H9 (cell line): ENCODE results near the gene BZW2. TPM values are rescaled to one million over a fixed set of nuclear protein-coding genes. Genes with fewer than 3 reads are reported as not detected.
A peak's percentile ranks its signal among the peaks of the same experiment; 100 is the strongest.

Source experiments
- DNase-seq: peaks from one replicate; pipeline ENCODE4 v3.0.0-alpha.2; 2017
- H2AFZ ChIP-seq: one replicate; pipeline ENCODE4 v1.6.1; 2013; ENCODE audit warnings: mild to moderate bottlenecking, low read length, control low read depth, moderate library complexity
- H2AK5ac ChIP-seq: 2 replicates; pipeline ENCODE4 v1.6.1; 2013; ENCODE audit warnings: low read length, control low read depth, mixed read lengths; ENCODE audit not compliant: insufficient read length
- H2BK120ac ChIP-seq: one replicate; pipeline ENCODE4 v1.6.1; 2013; ENCODE audit warnings: low read depth, mild to moderate bottlenecking, low read length, control low read depth, inconsistent platforms; ENCODE audit not compliant: poor library complexity, severe bottlenecking
- H2BK12ac ChIP-seq: 2 replicates; pipeline ENCODE4 v1.6.1; 2013; ENCODE audit warnings: low read length, control low read depth, mixed read lengths, low read depth; ENCODE audit not compliant: insufficient read length
- H2BK15ac ChIP-seq: 2 replicates; pipeline ENCODE4 v1.6.1; 2013; ENCODE audit warnings: low read depth, low read length, control low read depth
- H2BK20ac ChIP-seq: one replicate; pipeline ENCODE4 v1.6.1; 2013; ENCODE audit warnings: low read depth, mild to moderate bottlenecking, low read length, control low read depth, inconsistent platforms; ENCODE audit not compliant: poor library complexity, severe bottlenecking
- H2BK5ac ChIP-seq: 2 replicates; pipeline ENCODE4 v1.6.1; 2013; ENCODE audit warnings: low read length, control low read depth, mixed read lengths; ENCODE audit not compliant: insufficient read length
- H3K14ac ChIP-seq: 2 replicates; pipeline ENCODE4 v1.6.1; 2013; ENCODE audit warnings: low read length, control low read depth; ENCODE audit not compliant: insufficient read depth
- H3K18ac ChIP-seq: 2 replicates; pipeline ENCODE4 v1.6.1; 2013; ENCODE audit warnings: low read depth, mild to moderate bottlenecking, mixed read lengths, low read length, control low read depth; ENCODE audit not compliant: insufficient read length
- H3K23ac ChIP-seq: 2 replicates; pipeline ENCODE4 v1.6.1; 2013; ENCODE audit warnings: low read length, control low read depth, mixed read lengths, low read depth; ENCODE audit not compliant: insufficient read length
- H3K23me2 ChIP-seq: 2 replicates; pipeline ENCODE4 v1.6.1; 2013; ENCODE audit warnings: low read depth, mild to moderate bottlenecking, mixed read lengths, low read length, control low read depth; ENCODE audit not compliant: insufficient read length, poor library complexity, severe bottlenecking
- H3K27ac ChIP-seq: 2 replicates; pipeline ENCODE4 v1.5.1; 2013; ENCODE audit warnings: low read length, control low read depth, mixed read lengths, low read depth; ENCODE audit not compliant: insufficient read length
- H3K27me3 ChIP-seq: 2 replicates; pipeline ENCODE4 v1.6.1; 2013; ENCODE audit warnings: low read length, control low read depth, inconsistent platforms; ENCODE audit not compliant: insufficient read depth
- H3K4ac ChIP-seq: 2 replicates; pipeline ENCODE4 v1.6.1; 2013; ENCODE audit warnings: low read depth, mild to moderate bottlenecking, control low read depth, inconsistent platforms, low read length, moderate library complexity
- H3K4me1 ChIP-seq: 2 replicates; pipeline ENCODE4 v1.6.1; 2013; ENCODE audit warnings: low read length, control low read depth, inconsistent platforms; ENCODE audit not compliant: insufficient read depth
- H3K4me2 ChIP-seq: 2 replicates; pipeline ENCODE4 v1.6.1; 2013; ENCODE audit warnings: low read length, control low read depth, mixed read lengths; ENCODE audit not compliant: insufficient read length, insufficient read depth
- H3K56ac ChIP-seq: 2 replicates; pipeline ENCODE4 v1.6.1; 2013; ENCODE audit warnings: low read depth, mild to moderate bottlenecking, mixed read lengths, low read length, control low read depth; ENCODE audit not compliant: insufficient read length
- H3K79me1 ChIP-seq: 2 replicates; pipeline ENCODE4 v1.6.1; 2013; ENCODE audit warnings: low read depth, mild to moderate bottlenecking, moderate library complexity, low read length, control low read depth, inconsistent platforms; ENCODE audit not compliant: insufficient read depth, poor library complexity, severe bottlenecking
- H3K79me2 ChIP-seq: 2 replicates; pipeline ENCODE4 v1.6.1; 2013; ENCODE audit warnings: low read length, control low read depth, inconsistent platforms; ENCODE audit not compliant: insufficient read depth
- H3K9ac ChIP-seq: 2 replicates; pipeline ENCODE4 v1.6.1; 2013; ENCODE audit warnings: low read length, control low read depth, mixed read lengths; ENCODE audit not compliant: insufficient read length; ENCODE audit errors: extremely low read depth
- H3K9me3 ChIP-seq: one replicate; pipeline ENCODE4 v1.6.1; 2013; ENCODE audit warnings: low read depth, low read length, inconsistent platforms; ENCODE audit not compliant: control insufficient read depth
- H3T11ph ChIP-seq: one replicate; pipeline ENCODE4 v1.6.1; 2013; ENCODE audit warnings: mild to moderate bottlenecking, low read length, control low read depth, inconsistent platforms
- H4K20me1 ChIP-seq: one replicate; pipeline ENCODE4 v1.6.1; 2013; ENCODE audit not compliant: control insufficient read depth, insufficient read length, insufficient read depth
- H4K5ac ChIP-seq: 2 replicates; pipeline ENCODE4 v1.6.1; 2013; ENCODE audit warnings: low read depth, mild to moderate bottlenecking, mixed read lengths, low read length, control low read depth; ENCODE audit not compliant: insufficient read length
- H4K8ac ChIP-seq: replicated peaks from 2 replicates; pipeline ENCODE4 v1.6.1; 2013; ENCODE audit warnings: low read length, control low read depth, mixed read lengths, low read depth; ENCODE audit not compliant: insufficient read length
- H4K91ac ChIP-seq: 2 replicates; pipeline ENCODE4 v1.6.1; 2013; ENCODE audit warnings: low read depth, mild to moderate bottlenecking, moderate library complexity, mixed read lengths, low read length, control low read depth; ENCODE audit not compliant: insufficient read length
- H3K27ac Mint-ChIP-seq, 3 experiments: 2 replicates in 2 of 3; 3 replicates in 1 of 3; pipeline ENCODE4 v1.8.0; 2020 to 2021; ENCODE audit warnings: mixed read lengths in 3 of 3, mild to moderate bottlenecking in 1 of 3, moderate library complexity in 1 of 3
- H3K27me3 Mint-ChIP-seq: 2 replicates; pipeline ENCODE4 v1.8.0; 2021; ENCODE audit warnings: low read depth, mild to moderate bottlenecking, moderate library complexity, mixed read lengths
- H3K36me3 Mint-ChIP-seq, 3 experiments: 2 replicates in 2 of 3; 3 replicates in 1 of 3; pipeline ENCODE4 v1.8.0; 2020 to 2021; ENCODE audit warnings: low read depth in 3 of 3, mixed read lengths in 3 of 3; ENCODE audit not compliant: insufficient read depth in 1 of 3
- H3K4me1 Mint-ChIP-seq, 2 experiments: 2 replicates each; pipeline ENCODE4 v1.8.0; 2020; ENCODE audit warnings: mixed read lengths in 2 of 2
- H3K4me3 Mint-ChIP-seq, 2 experiments: 2 replicates in 1 of 2; 3 replicates in 1 of 2; pipeline ENCODE4 v1.8.0; 2020 to 2021; ENCODE audit warnings: mild to moderate bottlenecking in 2 of 2, mixed read lengths in 2 of 2, moderate library complexity in 1 of 2
- H3K9me3 Mint-ChIP-seq, 2 experiments: 2 replicates in 1 of 2; 3 replicates in 1 of 2; pipeline ENCODE4 v1.8.0; 2020; ENCODE audit warnings: mild to moderate bottlenecking in 2 of 2, mixed read lengths in 2 of 2, moderate library complexity in 1 of 2
- CTCF ChIP-seq: fragments of 200-600 bp; sonication (generic); conservative IDR thresholded peaks from 3 replicates; pipeline ENCODE4 v1.8.0; 2021; ENCODE audit warnings: antibody characterized with exemption, mild to moderate bottlenecking
- WGBS: extraction: QIAGEN DNeasy Blood & Tissue Kit; methylation state at CpG from one replicate; pipeline ENCODE4 v1.1.7; 2013; ENCODE audit warnings: missing lambda C conversion rate, low lambda C conversion rate, mixed read lengths; ENCODE audit not compliant: insufficient read length; ENCODE audit errors: extremely low coverage; 5-methylcytosine and 5-hydroxymethylcytosine counted together
- total RNA-seq: library from RNA; stranded (reverse); gene quantifications from 2 replicates; pipeline ENCODE4 v1.2.1, GENCODE V29; 2021

BZW2 gene
- total RNA-seq, 1 experiment from 2014 or later = 64.6 TPM

GRCh38 chr7:16754856-16755317, 108.9 kb downstream of the BZW2 start:
- H3K27ac ChIP-seq = no peak overlapping the region
- H2BK5ac ChIP-seq = no peak overlapping the region
- no peaks in the 10 kb centered on the region for H3K4me1 ChIP-seq
- no peak overlapping the region for H3K4ac ChIP-seq
- no peaks in the 10 kb centered on the region for H3K9me3 Mint-ChIP-seq
- H2AFZ ChIP-seq = no peak overlapping the region
- H3K79me1 ChIP-seq = no peaks in the 10 kb centered on the region
- no peak overlapping the region for H3T11ph ChIP-seq
- peak overlapping the region; percentile 72 to 91 for H3K4me3 Mint-ChIP-seq
- H4K5ac ChIP-seq = no peak overlapping the region
- H3K36me3 Mint-ChIP-seq = no peaks in the 10 kb centered on the region; a peak in 1 of 7 replicates
- no peak overlapping the region for H3K18ac ChIP-seq
- H4K20me1 ChIP-seq = no peaks in the 10 kb centered on the region
- no peak overlapping the region for H2BK120ac ChIP-seq
- H4K91ac ChIP-seq = no peak overlapping the region
- H2AK5ac ChIP-seq = no peak overlapping the region
- no peaks in the 10 kb centered on the region for H3K27me3 ChIP-seq
- H3K4me2 ChIP-seq = peak overlapping the region; percentile 68
- H3K9ac ChIP-seq = peak overlapping the region; percentile 14
- no peak for DNase-seq
- peaks cover 21 to 25% of the 10 kb centered on the region in 2 experiments for H3K4me1 Mint-ChIP-seq
- no peak overlapping the region for H2BK15ac ChIP-seq
- no peak for TF ChIP-seq CTCF
- H3K27me3 Mint-ChIP-seq = peaks cover 16% of the 10 kb centered on the region
- H3K14ac ChIP-seq = no peak overlapping the region
- peaks cover 14% of the 10 kb centered on the region for H3K23me2 ChIP-seq
- H2BK12ac ChIP-seq = no peak overlapping the region
- no peak overlapping the region for H3K56ac ChIP-seq
- H2BK20ac ChIP-seq = no peak overlapping the region
- no peak overlapping the region for H3K23ac ChIP-seq
- H3K9me3 ChIP-seq = no peaks in the 10 kb centered on the region
- H3K27ac Mint-ChIP-seq = no peak overlapping the region
- no CpG with 5 or more reads among the region's 6 CpGs for WGBS
- H4K8ac ChIP-seq = no peak overlapping the region
- H3K79me2 ChIP-seq = no peaks in the 10 kb centered on the region
